ENCODE results near the gene BCAR3.

GRCh38 chr1:93692026-93692425 is 10.4 kb upstream of the BCAR3 start:
- no peak for TF ChIP-seq CTCF (IDR thresholded peaks at IDR 0.05)
- no peak for TF ChIP-seq EZH2 (IDR thresholded peaks at IDR 0.05)
- TF ChIP-seq EZH2phosphoT487 (IDR thresholded peaks at IDR 0.05) = no peak
